GM12874 (cell line): ENCODE measurements around the gene SNAPC5.

Experiments used
- TF ChIP-seq, protein P1 (sequence below): IDR thresholded peaks from 2 replicates; pipeline ENCODE4 v1.5.1; 2011; ENCODE audit warnings: low read depth, mild to moderate bottlenecking, control low read depth, low read length, moderate library complexity; ENCODE audit not compliant: insufficient read depth

SNAPC5 gene

DNA sequence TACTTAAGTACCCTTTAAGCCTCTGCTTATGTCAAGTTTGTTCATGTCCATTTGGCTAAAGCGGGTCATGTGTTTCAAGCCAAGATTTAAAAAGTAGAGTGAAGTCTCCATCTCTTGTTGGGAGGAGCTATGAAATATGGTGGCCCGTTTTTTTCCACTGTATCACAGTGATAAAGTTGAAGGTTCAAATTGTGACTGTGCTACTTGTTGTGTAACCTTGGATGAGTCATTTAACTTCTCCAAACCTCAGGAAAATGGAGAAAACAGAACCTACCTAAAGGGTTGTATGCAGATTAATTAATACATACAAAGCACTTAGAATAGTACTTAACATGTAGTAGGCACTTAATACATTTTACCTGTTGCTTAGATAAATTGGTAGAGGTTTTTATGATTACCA is 43.4 kb downstream of the SNAPC5 start:
- TF ChIP-seq, protein P1, sequence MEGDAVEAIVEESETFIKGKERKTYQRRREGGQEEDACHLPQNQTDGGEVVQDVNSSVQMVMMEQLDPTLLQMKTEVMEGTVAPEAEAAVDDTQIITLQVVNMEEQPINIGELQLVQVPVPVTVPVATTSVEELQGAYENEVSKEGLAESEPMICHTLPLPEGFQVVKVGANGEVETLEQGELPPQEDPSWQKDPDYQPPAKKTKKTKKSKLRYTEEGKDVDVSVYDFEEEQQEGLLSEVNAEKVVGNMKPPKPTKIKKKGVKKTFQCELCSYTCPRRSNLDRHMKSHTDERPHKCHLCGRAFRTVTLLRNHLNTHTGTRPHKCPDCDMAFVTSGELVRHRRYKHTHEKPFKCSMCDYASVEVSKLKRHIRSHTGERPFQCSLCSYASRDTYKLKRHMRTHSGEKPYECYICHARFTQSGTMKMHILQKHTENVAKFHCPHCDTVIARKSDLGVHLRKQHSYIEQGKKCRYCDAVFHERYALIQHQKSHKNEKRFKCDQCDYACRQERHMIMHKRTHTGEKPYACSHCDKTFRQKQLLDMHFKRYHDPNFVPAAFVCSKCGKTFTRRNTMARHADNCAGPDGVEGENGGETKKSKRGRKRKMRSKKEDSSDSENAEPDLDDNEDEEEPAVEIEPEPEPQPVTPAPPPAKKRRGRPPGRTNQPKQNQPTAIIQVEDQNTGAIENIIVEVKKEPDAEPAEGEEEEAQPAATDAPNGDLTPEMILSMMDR, result no peak

- TF ChIP-seq, protein P1, result no peak
Observed at GRCh38 chr15:66452971-66453580, 44.5 kb downstream of the SNAPC5 start.

- TF ChIP-seq, protein P1, result no peak
Observed at GRCh38 chr15:66452420-66452819, 45.1 kb downstream of the SNAPC5 start.
